Raji (cell line): ENCODE results near the gene FARP2.

ENCODE experiments used
- POLR2A ChIP-seq: IDR thresholded peaks from 2 replicates; pipeline ENCODE4 v1.6.1; 2011; ENCODE audit warnings: low read depth, low read length, control low read depth; ENCODE audit not compliant: insufficient read depth

FARP2 gene

GRCh38 chr2:241498115-241499070 is 142.3 kb downstream of the FARP2 start:
- no peak for TF ChIP-seq POLR2A

- TF ChIP-seq POLR2A: no peak
These were observed 143.3 kb downstream of the FARP2 start for GRCh38 chr2:241499146-241499965.

- no peak for TF ChIP-seq POLR2A
These were observed 143.9 kb downstream of the FARP2 start for GRCh38 chr2:241500016-241500415.

- no peak for TF ChIP-seq POLR2A
These were observed 144.4 kb downstream of the FARP2 start for GRCh38 chr2:241500431-241500975.

GRCh38 chr2:241501099-241501541 is 145.0 kb downstream of the FARP2 start:
- no peak for TF ChIP-seq POLR2A

- no peak for TF ChIP-seq POLR2A
These were observed 145.5 kb downstream of the FARP2 start for GRCh38 chr2:241501551-241501950.

GRCh38 chr2:241502281-241502680 is 146.2 kb downstream of the FARP2 start:
- TF ChIP-seq POLR2A: no peak

- no peak for TF ChIP-seq POLR2A
These were observed 147.8 kb downstream of the FARP2 start for GRCh38 chr2:241503776-241504392.

- TF ChIP-seq POLR2A: no peak
These were observed 149.1 kb downstream of the FARP2 start for GRCh38 chr2:241505086-241505780.

GRCh38 chr2:241505781-241506201 is 149.7 kb downstream of the FARP2 start:
- TF ChIP-seq POLR2A: no peak

- TF ChIP-seq POLR2A: no peak
These were observed 150.8 kb downstream of the FARP2 start for GRCh38 chr2:241506793-241507429.

- no peak for TF ChIP-seq POLR2A
These were observed 151.6 kb downstream of the FARP2 start for GRCh38 chr2:241507430-241508239.
